MM.1S (cell line): ENCODE data around the gene RFC5.

Experiments
- CTCF ChIP-seq: fragments of 300-600 bp; sonication (generic); IDR thresholded peaks from 2 replicates; pipeline ENCODE4 v1.5.1; 2016; ENCODE audit warnings: antibody characterized with exemption, low read length, mixed read lengths
- EZH2 ChIP-seq: fragments of 300-600 bp; sonication (generic); optimal IDR thresholded peaks from 2 replicates; pipeline ENCODE3; 2017; ENCODE audit warnings: low read depth, mild to moderate bottlenecking, antibody characterized with exemption, low read length, mixed read lengths
- EZH2phosphoT487 ChIP-seq: fragments of 300-600 bp; sonication (generic); IDR thresholded peaks from 2 replicates; pipeline ENCODE4 v1.6.1; 2018; ENCODE audit warnings: antibody characterized with exemption, low read length

GRCh38 chr12:118020036-118020435 is 3.5 kb downstream of the RFC5 start:
- TF ChIP-seq CTCF (no peak), EZH2phosphoT487 (no peak), EZH2 (no peak)
